GM18499 (cell line): ENCODE data around the gene CHGA.

Source experiments
- ATAC-seq: cut with Tn5 transposase; IDR thresholded peaks from one replicate; pipeline ENCODE4 v1.9.1; 2021; ENCODE audit warnings: moderate number of reproducible peaks; ENCODE audit not compliant: insufficient read depth, unreplicated experiment

CHGA gene

GRCh38 chr14:92922883-92923743, at the start of gene CHGA:
TSS of gene CHGA (plus strand) at chr14:92923150. CDS start at chr14:92923360, 210 bp downstream.
- ATAC-seq, result no peak

- ATAC-seq, result no peak
Observed at GRCh38 chr14:92874962-92875661, 47.8 kb upstream of the CHGA start.

GRCh38 chr14:92877757-92878431, 45.1 kb upstream of the CHGA start:
- ATAC-seq, result no peak

GRCh38 chr14:92880351-92880750, 42.6 kb upstream of the CHGA start:
- ATAC-seq, result no peak

- ATAC-seq, result no peak
Observed at GRCh38 chr14:92880851-92881250, 42.1 kb upstream of the CHGA start.

GRCh38 chr14:92883066-92883465, 39.9 kb upstream of the CHGA start:
- ATAC-seq, result no peak

GRCh38 chr14:92884410-92884809, 38.5 kb upstream of the CHGA start:
- no peak for ATAC-seq

- ATAC-seq, result no peak
Observed at GRCh38 chr14:92885279-92886061, 37.5 kb upstream of the CHGA start.

GRCh38 chr14:92886337-92886736, 36.6 kb upstream of the CHGA start:
- no peak for ATAC-seq

GRCh38 chr14:92887157-92887556, 35.8 kb upstream of the CHGA start:
- no peak for ATAC-seq

- no peak for ATAC-seq
Observed at GRCh38 chr14:92888896-92889295, 34.1 kb upstream of the CHGA start.

- ATAC-seq, result no peak
Observed at GRCh38 chr14:92890830-92891588, 31.9 kb upstream of the CHGA start.

- ATAC-seq, result no peak
Observed at GRCh38 chr14:92892589-92892988, 30.4 kb upstream of the CHGA start.

- ATAC-seq, result no peak
Observed at GRCh38 chr14:92895352-92895878, 27.5 kb upstream of the CHGA start.

GRCh38 chr14:92897922-92898565, 24.9 kb upstream of the CHGA start:
- no peak for ATAC-seq

GRCh38 chr14:92898566-92899131, 24.3 kb upstream of the CHGA start:
- no peak for ATAC-seq

- no peak for ATAC-seq
Observed at GRCh38 chr14:92900660-92901059, 22.3 kb upstream of the CHGA start.

- no peak for ATAC-seq
Observed at GRCh38 chr14:92902191-92902590, 20.8 kb upstream of the CHGA start.

- no peak for ATAC-seq
Observed at GRCh38 chr14:92902726-92903125, 20.2 kb upstream of the CHGA start.
